KMS-11 (cell line): ENCODE data around the gene HSPA4.
"Not testable (repeated sequence)": the region's sequence is repeated elsewhere in the genome, so short reads cannot be mapped to it uniquely, and the experiment has no call there.

Source experiments
- H2AFZ ChIP-seq: fragments of 200-600 bp; sonication (generic); 2 replicates; pipeline ENCODE4 v1.6.1; 2016; ENCODE audit warnings: antibody characterized with exemption, mixed run types, low read depth
- H3K27ac ChIP-seq: fragments of 200-600 bp; sonication (generic); 2 replicates; pipeline ENCODE4 v1.6.1; 2016; ENCODE audit warnings: mild to moderate bottlenecking, mixed run types
- H3K27me3 ChIP-seq: fragments of 200-600 bp; sonication (generic); 2 replicates; pipeline ENCODE4 v1.6.1; 2017; ENCODE audit warnings: mild to moderate bottlenecking, low read depth, mixed run types, moderate library complexity; ENCODE audit not compliant: insufficient read depth
- H3K36me3 ChIP-seq: fragments of 200-600 bp; sonication (generic); 2 replicates; pipeline ENCODE4 v1.6.1; 2017; ENCODE audit warnings: mild to moderate bottlenecking, mixed run types; ENCODE audit not compliant: insufficient read depth
- H3K4me1 ChIP-seq: fragments of 200-600 bp; sonication (generic); 2 replicates; pipeline ENCODE4 v1.6.1; 2016; ENCODE audit warnings: mild to moderate bottlenecking, low read depth, mixed run types; ENCODE audit not compliant: poor library complexity, severe bottlenecking
- H3K4me2 ChIP-seq: fragments of 200-600 bp; sonication (generic); 2 replicates; pipeline ENCODE4 v1.7.0; 2016; ENCODE audit warnings: mild to moderate bottlenecking, mixed run types
- H3K4me3 ChIP-seq: fragments of 200-600 bp; sonication (generic); IDR thresholded peaks from 2 replicates; pipeline ENCODE4 v1.6.1; 2017; ENCODE audit warnings: low read depth, low read length, mixed read lengths; ENCODE audit not compliant: insufficient read depth
- H3K79me2 ChIP-seq: fragments of 200-600 bp; sonication (generic); 2 replicates; pipeline ENCODE4 v1.6.1; 2016; ENCODE audit warnings: low read depth, mixed run types; ENCODE audit not compliant: insufficient read depth
- H3K9ac ChIP-seq: fragments of 200-600 bp; sonication (generic); 2 replicates; pipeline ENCODE4 v1.6.1; 2016; ENCODE audit warnings: mild to moderate bottlenecking, mixed run types
- H4K20me1 ChIP-seq: fragments of 200-600 bp; sonication (generic); 2 replicates; pipeline ENCODE4 v1.6.1; 2016; ENCODE audit warnings: mild to moderate bottlenecking, mixed run types; ENCODE audit not compliant: insufficient read depth
- TF ChIP-seq, protein P1 (sequence below): fragments of 200-600 bp; sonication (generic); conservative IDR thresholded peaks from 2 replicates; pipeline ENCODE4 v1.6.1; 2017; ENCODE audit warnings: low read depth, mild to moderate bottlenecking, antibody characterized with exemption, low read length, moderate library complexity, mixed read lengths

The HSPA4 gene

DNA sequence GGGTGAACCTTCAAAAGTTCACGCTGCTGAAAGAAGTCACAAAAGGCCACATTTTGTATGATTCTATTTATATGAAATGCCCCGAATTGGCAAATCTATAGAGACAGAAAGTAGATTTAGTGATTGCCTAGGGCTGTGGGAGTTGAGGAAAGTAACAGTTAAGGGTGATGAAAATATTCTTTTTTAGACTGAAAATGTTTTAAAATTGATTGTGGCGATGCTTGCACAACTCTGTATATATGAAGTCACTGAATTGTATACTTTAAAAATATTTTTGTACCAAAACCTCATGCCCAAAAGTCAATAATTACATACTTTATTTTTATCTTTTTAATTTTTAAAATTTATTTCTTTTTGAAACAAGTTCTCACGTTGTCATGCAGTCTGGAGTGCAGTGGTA lies 30.3 kb downstream of the HSPA4 start:
- TF ChIP-seq, protein P1, sequence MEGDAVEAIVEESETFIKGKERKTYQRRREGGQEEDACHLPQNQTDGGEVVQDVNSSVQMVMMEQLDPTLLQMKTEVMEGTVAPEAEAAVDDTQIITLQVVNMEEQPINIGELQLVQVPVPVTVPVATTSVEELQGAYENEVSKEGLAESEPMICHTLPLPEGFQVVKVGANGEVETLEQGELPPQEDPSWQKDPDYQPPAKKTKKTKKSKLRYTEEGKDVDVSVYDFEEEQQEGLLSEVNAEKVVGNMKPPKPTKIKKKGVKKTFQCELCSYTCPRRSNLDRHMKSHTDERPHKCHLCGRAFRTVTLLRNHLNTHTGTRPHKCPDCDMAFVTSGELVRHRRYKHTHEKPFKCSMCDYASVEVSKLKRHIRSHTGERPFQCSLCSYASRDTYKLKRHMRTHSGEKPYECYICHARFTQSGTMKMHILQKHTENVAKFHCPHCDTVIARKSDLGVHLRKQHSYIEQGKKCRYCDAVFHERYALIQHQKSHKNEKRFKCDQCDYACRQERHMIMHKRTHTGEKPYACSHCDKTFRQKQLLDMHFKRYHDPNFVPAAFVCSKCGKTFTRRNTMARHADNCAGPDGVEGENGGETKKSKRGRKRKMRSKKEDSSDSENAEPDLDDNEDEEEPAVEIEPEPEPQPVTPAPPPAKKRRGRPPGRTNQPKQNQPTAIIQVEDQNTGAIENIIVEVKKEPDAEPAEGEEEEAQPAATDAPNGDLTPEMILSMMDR = no peak
- peak overlapping the region; percentile 71 for H3K4me2 ChIP-seq
- peaks cover 63% of the 10 kb centered on the region for H3K79me2 ChIP-seq
- H3K36me3 ChIP-seq = peaks cover 6% of the 10 kb centered on the region; the same call in 1 of the 2 replicates
- H4K20me1 ChIP-seq = no peaks in the 10 kb centered on the region
- no peak overlapping the region for H2AFZ ChIP-seq
- H3K4me3 ChIP-seq = no peak overlapping the region
- no peak overlapping the region; the same call in 1 of the 2 replicates for H3K9ac ChIP-seq
- H3K4me1 ChIP-seq = peaks cover 52% of the 10 kb centered on the region
- H3K27ac ChIP-seq = peak overlapping the region; percentile 77
- no peaks in the 10 kb centered on the region for H3K27me3 ChIP-seq

DNA sequence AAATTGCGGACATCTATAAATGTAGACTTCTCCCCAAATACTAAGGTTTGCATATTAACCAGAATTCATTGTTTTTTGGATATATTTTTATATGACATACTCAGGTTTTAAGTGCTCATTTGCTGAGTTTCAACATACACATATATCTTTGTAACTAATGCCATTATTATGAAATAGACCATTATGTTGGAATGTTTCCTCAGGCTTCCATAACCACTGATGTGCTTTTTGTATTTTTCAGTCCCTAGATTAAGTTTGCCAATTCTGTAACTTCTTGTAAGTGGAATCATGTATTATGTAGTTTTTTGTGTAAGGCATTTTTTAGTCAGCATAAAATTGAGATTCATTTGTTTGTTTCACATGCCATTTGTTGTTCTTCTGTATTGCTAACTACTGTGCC lies 32.1 kb downstream of the HSPA4 start:
- H3K4me1 ChIP-seq = peaks cover 43% of the 10 kb centered on the region
- H3K27ac ChIP-seq = no peak overlapping the region
- H3K36me3 ChIP-seq = peaks cover 11% of the 10 kb centered on the region; the same call in 1 of the 2 replicates
- no peak overlapping the region for H3K4me3 ChIP-seq
- TF ChIP-seq, protein P1 = no peak
- no peaks in the 10 kb centered on the region for H4K20me1 ChIP-seq
- H3K79me2 ChIP-seq = peaks cover 46% of the 10 kb centered on the region
- no peaks in the 10 kb centered on the region for H3K27me3 ChIP-seq
- H3K9ac ChIP-seq = no peak overlapping the region
- H2AFZ ChIP-seq = no peak overlapping the region
- H3K4me2 ChIP-seq = no peak overlapping the region

DNA sequence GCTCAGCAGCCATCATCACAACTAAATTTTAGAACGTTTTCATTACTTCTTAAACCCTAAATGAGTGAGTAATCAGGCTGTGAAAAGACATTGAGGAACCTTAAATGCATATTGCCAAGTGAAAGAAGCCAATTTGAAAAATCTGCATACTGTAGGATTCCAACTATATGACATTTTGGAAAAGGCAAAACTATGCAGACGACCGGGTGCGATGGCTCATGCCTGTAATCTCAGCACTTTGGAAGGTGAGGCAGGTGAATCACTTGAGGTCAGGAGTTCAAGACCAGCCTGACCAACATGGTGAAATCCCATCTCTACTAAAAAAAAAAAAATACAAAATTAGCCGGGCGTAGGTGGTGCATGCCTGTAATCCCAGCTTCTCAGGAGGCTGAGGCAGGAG lies 33.4 kb downstream of the HSPA4 start:
- H3K27me3 ChIP-seq, H2AFZ ChIP-seq, H4K20me1 ChIP-seq, H3K4me3 ChIP-seq, H3K9ac ChIP-seq, H3K27ac ChIP-seq, H3K4me2 ChIP-seq: not testable (repeated sequence)
- Histone ChIP-seq H3K36me3 (peaks cover 19% of the 10 kb centered on the region; the same call in 1 of the 2 replicates), H3K79me2 (peaks cover 33% of the 10 kb centered on the region), H3K4me1 (peaks cover 31% of the 10 kb centered on the region)

GRCh38 chr5:133086366-133086875 lies 34.6 kb downstream of the HSPA4 start:
- Histone ChIP-seq H3K4me2 (no peak overlapping the region), H3K4me1 (peaks cover 18% of the 10 kb centered on the region), H3K27ac (no peak overlapping the region), H3K79me2 (peaks cover 33% of the 10 kb centered on the region), H2AFZ (no peak overlapping the region), H3K36me3 (peaks cover 23% of the 10 kb centered on the region; the same call in 1 of the 2 replicates), H3K9ac (no peak overlapping the region), H3K4me3 (no peak overlapping the region), H4K20me1 (no peaks in the 10 kb centered on the region; the same call in 1 of the 2 replicates), H3K27me3 (no peaks in the 10 kb centered on the region)
- TF ChIP-seq, protein P1 = no peak

DNA sequence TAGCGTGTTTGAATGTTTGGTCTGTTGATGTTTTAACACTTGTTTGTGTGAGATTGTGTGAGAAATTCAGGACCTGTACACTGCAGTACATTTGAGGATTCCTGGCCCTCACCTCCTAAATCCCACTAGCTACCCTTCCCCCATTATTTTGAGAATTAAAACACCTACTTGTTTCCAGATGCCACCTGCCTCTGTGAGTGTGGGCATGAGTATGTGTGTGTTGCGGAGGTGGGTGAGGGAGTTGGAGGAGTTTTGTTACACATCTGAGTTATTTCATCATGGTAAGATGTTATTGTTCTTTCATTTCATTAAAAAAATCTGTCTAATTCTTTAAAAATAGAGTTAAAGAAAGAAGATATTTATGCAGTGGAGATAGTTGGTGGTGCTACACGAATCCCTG lies 36.3 kb downstream of the HSPA4 start:
- Histone ChIP-seq H4K20me1 (no peaks in the 10 kb centered on the region; the same call in 1 of the 2 replicates), H3K4me3 (no peak overlapping the region), H3K79me2 (peaks cover 26% of the 10 kb centered on the region), H3K36me3 (peaks cover 25% of the 10 kb centered on the region; the same call in 1 of the 2 replicates), H3K27ac (no peak overlapping the region), H3K27me3 (no peaks in the 10 kb centered on the region), H2AFZ (no peak overlapping the region), H3K4me2 (no peak overlapping the region), H3K4me1 (peaks cover 2% of the 10 kb centered on the region), H3K9ac (no peak overlapping the region)
- TF ChIP-seq, protein P1 = no peak
